SK-N-SH (cell line): ENCODE measurements around the gene NACAD. TPM values are rescaled to one million over a fixed set of nuclear protein-coding genes. Genes with fewer than 3 reads are reported as not detected.

Experiments used
- CTCF ChIA-PET: fragments of 300-600, 350-600 bp; formaldehyde crosslinking; extraction: SDS; loops from one replicate; lab custom pipeline; 2021; lab: Yijun Ruan, JAX
- POLR2A ChIA-PET: fragments of 350-600 bp; sonication (Branson Sonifier 250); formaldehyde crosslinking; extraction: SDS; loops from one replicate; lab custom pipeline; 2020; ENCODE audit warnings: antibody characterized with exemption, inconsistent platforms; lab: Yijun Ruan, JAX
- DNase-seq: peaks from one replicate; pipeline ENCODE4 v3.0.0; 2012
- H2AFZ ChIP-seq: fragments of 200-600 bp; sonication (generic); 2 replicates; pipeline ENCODE4 v1.8.1; 2016; ENCODE audit warnings: antibody characterized with exemption, mild to moderate bottlenecking, low read depth
- H3F3A ChIP-seq: fragments of 200-600 bp; sonication (generic); replicated peaks from 2 replicates; pipeline ENCODE3; 2016; ENCODE audit warnings: antibody characterized with exemption, mild to moderate bottlenecking; ENCODE audit not compliant: insufficient read depth
- H3K27ac ChIP-seq, 2 experiments: fragments of 200-500 bp in 1 of 2; fragments of 200-600 bp in 1 of 2; sonication (Bioruptor generic) in 1 of 2; sonication (generic), shearing (Covaris generic) in 1 of 2; 2 replicates each; pipeline versions ENCODE4 v1.5.1 to v1.6.1; 2014 to 2016; ENCODE audit warnings: low read depth in 2 of 2, inconsistent platforms in 1 of 2, low read length in 1 of 2, mild to moderate bottlenecking in 1 of 2, mixed read lengths in 1 of 2
- H3K27me3 ChIP-seq: fragments of 200-600 bp; sonication (generic), shearing (Covaris generic); 2 replicates; pipeline ENCODE4 v1.6.1; 2016; ENCODE audit warnings: mixed run types; ENCODE audit not compliant: insufficient read depth
- H3K36me3 ChIP-seq, 2 experiments: fragments of 200-500 bp in 1 of 2; fragments of 200-600 bp in 1 of 2; sonication (Bioruptor generic) in 1 of 2; sonication (generic) in 1 of 2; replicated peaks in 1 of 2; 2 replicates each; pipeline versions ENCODE3 to v1.5.1; 2014 to 2016; ENCODE audit warnings: low read length in 1 of 2, mild to moderate bottlenecking in 1 of 2; ENCODE audit not compliant: insufficient read depth in 2 of 2, control insufficient read depth in 1 of 2
- H3K4me1 ChIP-seq, 2 experiments: fragments of 200-500 bp in 1 of 2; fragments of 200-600 bp in 1 of 2; sonication (Bioruptor generic) in 1 of 2; sonication (generic), shearing (Covaris generic) in 1 of 2; 2 replicates each; pipeline versions ENCODE4 v1.5.1 to v1.6.1; 2014 to 2016; ENCODE audit warnings: low read depth in 1 of 2, low read length in 1 of 2, mixed run types in 1 of 2; ENCODE audit not compliant: insufficient read depth in 2 of 2, control insufficient read depth in 1 of 2
- H3K4me2 ChIP-seq: fragments of 200-600 bp; sonication (generic), shearing (Covaris generic); 2 replicates; pipeline ENCODE4 v1.6.1; 2017; ENCODE audit warnings: mixed run types
- H3K4me3 ChIP-seq, 2 experiments: fragments of 200-500 bp in 1 of 2; fragments of 200-600 bp in 1 of 2; sonication (Bioruptor generic) in 1 of 2; sonication (generic), shearing (Covaris generic) in 1 of 2; 2 replicates each; pipeline versions ENCODE4 v1.5.1 to v1.8.1; 2014 to 2016; ENCODE audit warnings: low read depth in 2 of 2, inconsistent platforms in 1 of 2, low read length in 1 of 2, mild to moderate bottlenecking in 1 of 2, mixed read lengths in 1 of 2, moderate library complexity in 1 of 2
- H3K79me2 ChIP-seq: fragments of 200-600 bp; sonication (generic); 2 replicates; pipeline ENCODE4 v1.8.1; 2017; ENCODE audit warnings: mild to moderate bottlenecking; ENCODE audit not compliant: insufficient read depth
- H3K9ac ChIP-seq: fragments of 200-600 bp; sonication (generic); 2 replicates; pipeline ENCODE4 v1.6.1; 2017; ENCODE audit warnings: mixed run types
- H3K9me2 ChIP-seq: fragments of 200-600 bp; sonication (generic); 2 replicates; pipeline ENCODE4 v1.6.1; 2017; ENCODE audit warnings: mixed run types
- H3K9me3 ChIP-seq: fragments of 200-600 bp; sonication (generic); 2 replicates; pipeline ENCODE4 v1.6.1; 2017; ENCODE audit warnings: mixed run types, mild to moderate bottlenecking, moderate library complexity
- H4K20me1 ChIP-seq: fragments of 200-600 bp; sonication (generic); 2 replicates; pipeline ENCODE4 v1.6.1; 2017; ENCODE audit warnings: mild to moderate bottlenecking, mixed run types; ENCODE audit not compliant: insufficient read depth
- CTCF ChIP-seq: fragments of 200-600 bp; sonication (generic); IDR thresholded peaks from 2 replicates; pipeline ENCODE4 v1.6.1; 2017; ENCODE audit warnings: antibody characterized with exemption, mild to moderate bottlenecking, moderate library complexity
- ELF1 ChIP-seq: IDR thresholded peaks from 2 replicates; pipeline ENCODE4 v1.4.0; 2012
- EP300 ChIP-seq, 2 experiments: IDR thresholded peaks; 2 replicates each; pipeline versions ENCODE4 v1.4.0 to v1.6.1; 2012; ENCODE audit warnings: borderline replicate concordance in 1 of 2, low read depth in 1 of 2, low read length in 1 of 2
- FOXM1 ChIP-seq: IDR thresholded peaks from 2 replicates; pipeline ENCODE4 v1.4.0; 2012; ENCODE audit warnings: low read depth, mild to moderate bottlenecking
- GATA2 ChIP-seq: sonication (generic); formaldehyde crosslinking; IDR thresholded peaks from 2 replicates; pipeline ENCODE4 v1.5.0; 2020; ENCODE audit warnings: mild to moderate bottlenecking, missing genetic modification reagents
- IRF3 ChIP-seq: fragments of 150-350 bp; IDR thresholded peaks from 2 replicates; pipeline ENCODE4 v1.6.1; 2016; ENCODE audit warnings: mild to moderate bottlenecking, low read depth, low read length
- MEF2A ChIP-seq: IDR thresholded peaks from 2 replicates; pipeline ENCODE4 v1.4.0; 2012; ENCODE audit warnings: low read depth, borderline replicate concordance
- MXI1 ChIP-seq: IDR thresholded peaks from 2 replicates; pipeline ENCODE4 v1.6.1; 2012; ENCODE audit warnings: mild to moderate bottlenecking, low read depth, low read length, improper control_type of control experiment
- NFIC ChIP-seq: IDR thresholded peaks from 2 replicates; pipeline ENCODE4 v1.4.0; 2012; ENCODE audit warnings: borderline replicate concordance
- NRF1 ChIP-seq: IDR thresholded peaks from 2 replicates; pipeline ENCODE4 v1.6.1; 2012; ENCODE audit warnings: low read depth, mild to moderate bottlenecking, low read length
- POLR2AphosphoS5 ChIP-seq: IDR thresholded peaks from 2 replicates; pipeline ENCODE4 v1.6.1; 2012; ENCODE audit warnings: low read depth, low read length
- RAD21 ChIP-seq: IDR thresholded peaks from 2 replicates; pipeline ENCODE4 v1.6.1; 2012; ENCODE audit warnings: mild to moderate bottlenecking, low read length
- RCOR1 ChIP-seq: fragments of 150-350 bp; IDR thresholded peaks from 2 replicates; pipeline ENCODE4 v1.6.1; 2017; ENCODE audit warnings: antibody characterized with exemption, low read length
- RFX5 ChIP-seq: IDR thresholded peaks from 2 replicates; pipeline ENCODE4 v1.6.1; 2012; ENCODE audit warnings: mild to moderate bottlenecking, improper control_type of control experiment, low read length
- SMC3 ChIP-seq: IDR thresholded peaks from 2 replicates; pipeline ENCODE4 v1.6.1; 2012; ENCODE audit warnings: low read depth, low read length, improper control_type of control experiment
- TAF1 ChIP-seq: IDR thresholded peaks from 2 replicates; pipeline ENCODE4 v1.6.1; 2012; ENCODE audit warnings: low read depth, mild to moderate bottlenecking, low read length, moderate library complexity, borderline replicate concordance
- ZBTB33 ChIP-seq: IDR thresholded peaks from 2 replicates; pipeline ENCODE4 v1.4.0; 2012; ENCODE audit warnings: low read depth, borderline replicate concordance
- WGBS: methylation state at CpG from one replicate; pipeline ENCODE4 v1.1.6; 2017; ENCODE audit warnings: low lambda C conversion rate; 5-methylcytosine and 5-hydroxymethylcytosine counted together
- polyA plus RNA-seq, 3 experiments: library from polyadenylated mRNA; depleted of rRNA; stranded (reverse); fragments of >200 nt; gene quantifications; 2 replicates each; pipeline ENCODE4 v1.2.3, GENCODE V29; 2012

NACAD gene
- polyA plus RNA-seq, 1 of the 3 experiments (the other 2 are of a cell fraction), result 2.8 TPM

- TF ChIP-seq ZBTB33, result no peak
- TF ChIP-seq RAD21, result no peak
- no peak for TF ChIP-seq NFIC
- TF ChIP-seq RFX5, result no peak
These were observed 20.3 kb downstream of the NACAD start (continued) for GRCh38 chr7:45068236-45069023.

- Histone ChIP-seq H3K9me2 (no peaks in the 10 kb centered on the region), H3K9me3 (no peaks in the 10 kb centered on the region), H3K4me2 (no peak overlapping the region), H3K4me3 (no peak overlapping the region), H3K79me2 (peaks cover 35% of the 10 kb centered on the region), H2AFZ (no peak overlapping the region), H3K27ac (no peak overlapping the region), H3F3A (no peaks in the 10 kb centered on the region), H3K4me1 (peaks cover 0 to 15% of the 10 kb centered on the region in 2 experiments; a peak in 1 of 4 replicates), H3K27me3 (no peaks in the 10 kb centered on the region), H4K20me1 (peaks cover 11% of the 10 kb centered on the region), H3K36me3 (peaks cover 34 to 58% of the 10 kb centered on the region in 2 experiments), H3K9ac (no peak overlapping the region)
- TF ChIP-seq MEF2A (no peak), RCOR1 (no peak), NRF1 (no peak), SMC3 (no peak), IRF3 (no peak), FOXM1 (no peak), EP300 (IDR thresholded peaks at IDR 0.05; ENCODE audit: borderline replicate concordance in 1 of 2, low read depth in 1 of 2, low read length in 1 of 2) (no peak), MXI1 (no peak), RFX5 (no peak), CTCF (no peak), ELF1 (no peak), POLR2AphosphoS5 (no peak), GATA2 (no peak), TAF1 (no peak), NFIC (no peak)
- WGBS, result 96% methylated on average over 3 of the region's 3 CpGs
- ChIA-PET CTCF (interaction anchor here (3.0 kb wide), 1 partner anchor 68 kb away, joined by 14 read pairs; no protein-coding TSS in a partner anchor), POLR2A (interaction anchor here (1.2 kb wide), 1 partner anchor 66 kb away, joined by 4 read pairs; no protein-coding TSS in a partner anchor)
- no peak for DNase-seq
These were observed 21.2 kb downstream of the NACAD start for GRCh38 chr7:45067582-45067981.
